ENCODE results near the gene UQCRC1.

DNA sequence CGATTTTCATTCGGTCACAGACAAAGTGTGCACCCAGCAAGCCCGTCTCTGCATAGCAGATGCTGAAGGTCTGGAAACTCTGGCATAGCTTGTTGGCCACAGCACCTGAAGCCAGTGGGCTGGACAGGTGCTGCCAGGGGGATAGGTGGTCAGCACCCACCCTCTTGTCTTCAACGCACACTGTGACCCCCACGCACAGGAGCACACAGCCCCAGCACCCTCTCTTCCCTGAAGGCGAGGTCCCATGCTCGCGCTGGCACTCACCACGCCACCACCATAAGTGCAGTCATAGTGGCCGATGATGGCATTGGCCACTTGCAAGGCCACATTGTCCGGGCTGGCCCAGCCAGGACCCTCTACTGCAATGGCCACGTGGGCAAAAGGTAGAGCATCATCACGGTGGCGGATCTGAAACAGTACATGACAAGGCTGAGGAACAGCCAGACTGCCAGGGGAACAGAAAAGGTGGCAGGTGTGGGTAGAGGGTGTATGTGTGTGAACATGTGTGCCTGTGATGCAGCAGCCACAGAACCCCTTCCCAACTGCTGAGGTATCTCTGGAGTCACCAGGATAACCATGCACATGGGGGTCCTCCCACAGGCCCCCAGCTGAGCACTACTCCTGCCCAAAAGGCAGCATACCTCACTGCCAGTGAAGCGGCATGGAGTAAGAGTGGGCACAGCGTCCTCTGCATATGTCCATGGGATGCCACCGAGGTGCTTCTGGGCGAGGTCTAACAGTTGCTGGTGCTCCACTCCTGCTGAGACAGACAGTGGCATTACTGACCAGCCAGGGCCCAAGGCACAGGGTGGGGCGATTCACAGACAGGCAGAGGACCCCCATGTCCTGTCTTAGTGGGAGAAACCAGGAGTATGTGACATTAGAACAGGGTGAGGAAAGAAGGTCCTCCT, 8.5 kb downstream of the UQCRC1 start:
- TF ChIP-seq, protein P1, sequence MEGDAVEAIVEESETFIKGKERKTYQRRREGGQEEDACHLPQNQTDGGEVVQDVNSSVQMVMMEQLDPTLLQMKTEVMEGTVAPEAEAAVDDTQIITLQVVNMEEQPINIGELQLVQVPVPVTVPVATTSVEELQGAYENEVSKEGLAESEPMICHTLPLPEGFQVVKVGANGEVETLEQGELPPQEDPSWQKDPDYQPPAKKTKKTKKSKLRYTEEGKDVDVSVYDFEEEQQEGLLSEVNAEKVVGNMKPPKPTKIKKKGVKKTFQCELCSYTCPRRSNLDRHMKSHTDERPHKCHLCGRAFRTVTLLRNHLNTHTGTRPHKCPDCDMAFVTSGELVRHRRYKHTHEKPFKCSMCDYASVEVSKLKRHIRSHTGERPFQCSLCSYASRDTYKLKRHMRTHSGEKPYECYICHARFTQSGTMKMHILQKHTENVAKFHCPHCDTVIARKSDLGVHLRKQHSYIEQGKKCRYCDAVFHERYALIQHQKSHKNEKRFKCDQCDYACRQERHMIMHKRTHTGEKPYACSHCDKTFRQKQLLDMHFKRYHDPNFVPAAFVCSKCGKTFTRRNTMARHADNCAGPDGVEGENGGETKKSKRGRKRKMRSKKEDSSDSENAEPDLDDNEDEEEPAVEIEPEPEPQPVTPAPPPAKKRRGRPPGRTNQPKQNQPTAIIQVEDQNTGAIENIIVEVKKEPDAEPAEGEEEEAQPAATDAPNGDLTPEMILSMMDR (IDR thresholded peaks at IDR 0.05; ENCODE audit: low read depth, low read length, poor library complexity, severe bottlenecking) = no peak
- no peak for TF ChIP-seq EZH2phosphoT487 (IDR thresholded peaks at IDR 0.05; ENCODE audit: borderline replicate concordance, low read length)
